Activated CD8-positive, alpha-beta memory T cell treated with anti-CD3 and anti-CD28 coated beads, Interleukin-2, amount 50 U/mL, for 24 hours (primary cell): ENCODE measurements around the gene TNFRSF1A.
"Not testable (repeated sequence)": the region's sequence is repeated elsewhere in the genome, so short reads cannot be mapped to it uniquely, and the experiment has no call there.

Source experiments
- DNase-seq: peaks from one replicate; pipeline ENCODE4 v3.0.0-alpha.2; 2020; ENCODE audit errors: extremely low read depth

The TNFRSF1A gene

GRCh38 chr12:6306151-6306550 lies 35.7 kb downstream of the TNFRSF1A start:
- DNase-seq, result no peak

- DNase-seq, result no peak
Observed at GRCh38 chr12:6303071-6303470, 38.8 kb downstream of the TNFRSF1A start.

GRCh38 chr12:6302621-6303020 lies 39.3 kb downstream of the TNFRSF1A start:
- no peak for DNase-seq

GRCh38 chr12:6301721-6302120 lies 40.2 kb downstream of the TNFRSF1A start:
- no peak for DNase-seq

GRCh38 chr12:6297170-6297569 lies 44.7 kb downstream of the TNFRSF1A start:
- DNase-seq, result no peak

- no peak for DNase-seq
Observed at GRCh38 chr12:6295094-6295811, 46.6 kb downstream of the TNFRSF1A start.

GRCh38 chr12:6294156-6295093 lies 47.5 kb downstream of the TNFRSF1A start:
- DNase-seq, result no peak

- DNase-seq, result no peak
Observed at GRCh38 chr12:6292606-6293005, 49.3 kb downstream of the TNFRSF1A start.

- not testable (repeated sequence) for DNase-seq
Observed at GRCh38 chr12:6289906-6290305, 52.0 kb downstream of the TNFRSF1A start.

GRCh38 chr12:6289081-6289480 lies 52.8 kb downstream of the TNFRSF1A start:
- DNase-seq, result not testable (repeated sequence)

GRCh38 chr12:6288235-6288634 lies 53.6 kb downstream of the TNFRSF1A start:
- no peak for DNase-seq

GRCh38 chr12:6285532-6286306 lies 56.2 kb downstream of the TNFRSF1A start:
- no peak for DNase-seq

- peak; percentile 28 for DNase-seq
Observed at GRCh38 chr12:6285063-6285477, 56.8 kb downstream of the TNFRSF1A start.

- no peak for DNase-seq
Observed at GRCh38 chr12:6284273-6284672, 57.6 kb downstream of the TNFRSF1A start.

- no peak for DNase-seq
Observed at GRCh38 chr12:6282453-6282840, 59.4 kb downstream of the TNFRSF1A start.

GRCh38 chr12:6281081-6281809 lies 60.6 kb downstream of the TNFRSF1A start:
- DNase-seq, result no peak

- DNase-seq, result no peak
Observed at GRCh38 chr12:6280672-6281071, 61.2 kb downstream of the TNFRSF1A start.

GRCh38 chr12:6280053-6280469 lies 61.8 kb downstream of the TNFRSF1A start:
- DNase-seq, result no peak

- DNase-seq, result no peak
Observed at GRCh38 chr12:6279631-6280030, 62.2 kb downstream of the TNFRSF1A start.

GRCh38 chr12:6279256-6279628 lies 62.6 kb downstream of the TNFRSF1A start:
- no peak for DNase-seq
